Activated CD4-positive, alpha-beta T cell treated with anti-CD3 and anti-CD28 coated beads for 48 hours (primary cell): ENCODE results near the gene FRRS1.

Source experiments
- DNase-seq: peaks from one replicate; pipeline ENCODE4 v3.0.0-alpha.2; 2020

FRRS1 gene

GRCh38 chr1:99727575-99728185 lies 38.8 kb downstream of the FRRS1 start:
- no peak for DNase-seq

- no peak for DNase-seq
These were observed 39.6 kb downstream of the FRRS1 start for GRCh38 chr1:99726818-99727217.

GRCh38 chr1:99726407-99726806 lies 40.0 kb downstream of the FRRS1 start:
- DNase-seq: no peak

- DNase-seq: no peak
These were observed 40.4 kb downstream of the FRRS1 start for GRCh38 chr1:99725996-99726395.

- DNase-seq: no peak
These were observed 43.2 kb downstream of the FRRS1 start for GRCh38 chr1:99723251-99723650.

GRCh38 chr1:99717005-99717404 lies 49.4 kb downstream of the FRRS1 start:
- DNase-seq: no peak

GRCh38 chr1:99713006-99713405 lies 53.4 kb downstream of the FRRS1 start:
- no peak for DNase-seq

- DNase-seq: no peak
These were observed 55.4 kb downstream of the FRRS1 start for GRCh38 chr1:99710994-99711393.

- DNase-seq: peak; percentile 77
These were observed 58.8 kb downstream of the FRRS1 start for GRCh38 chr1:99707535-99708142.

GRCh38 chr1:99705385-99705784 lies 61.0 kb downstream of the FRRS1 start:
- DNase-seq: no peak

- no peak for DNase-seq
These were observed 62.0 kb downstream of the FRRS1 start for GRCh38 chr1:99704356-99704816.

GRCh38 chr1:99702221-99702620 lies 64.2 kb downstream of the FRRS1 start:
- DNase-seq: no peak

- DNase-seq: no peak
These were observed 66.4 kb downstream of the FRRS1 start for GRCh38 chr1:99700020-99700419.

GRCh38 chr1:99697580-99697979 lies 68.9 kb downstream of the FRRS1 start:
- DNase-seq: no peak

- no peak for DNase-seq
These were observed 69.8 kb downstream of the FRRS1 start for GRCh38 chr1:99696616-99697015.

- DNase-seq: no peak
These were observed 75.3 kb downstream of the FRRS1 start for GRCh38 chr1:99691175-99691574.

GRCh38 chr1:99685516-99686180 lies 80.8 kb downstream of the FRRS1 start:
- peak; percentile 64 for DNase-seq

- DNase-seq: no peak
These were observed 84.1 kb downstream of the FRRS1 start for GRCh38 chr1:99682291-99682751.

- no peak for DNase-seq
These were observed 84.9 kb downstream of the FRRS1 start for GRCh38 chr1:99681583-99681982.

GRCh38 chr1:99680270-99680669 lies 86.2 kb downstream of the FRRS1 start:
- no peak for DNase-seq

- no peak for DNase-seq
These were observed 89.0 kb downstream of the FRRS1 start for GRCh38 chr1:99677416-99677815.

- DNase-seq: no peak
These were observed 89.6 kb downstream of the FRRS1 start for GRCh38 chr1:99676876-99677275.

- no peak for DNase-seq
These were observed 90.4 kb downstream of the FRRS1 start for GRCh38 chr1:99675994-99676393.

- DNase-seq: no peak
These were observed 91.1 kb downstream of the FRRS1 start for GRCh38 chr1:99675292-99675691.
